ENCODE data around the gene SPAG9. TPM values are rescaled to one million over a fixed set of nuclear protein-coding genes. Genes with fewer than 3 reads are reported as not detected.

Gene SPAG9
- total and polyA plus RNA-seq, 2 donors (not counting 1 experiment from before 2014, with no cell fraction given) = 8.6 to 64.1 TPM

- Histone ChIP-seq H3K27ac (ENCODE audit: low read length in 2 of 2) (no peak overlapping the region), H3K9ac (ENCODE audit: low read length) (peak overlapping the region; percentile 60), H3K9me3 (ENCODE audit: control extremely low read depth in 1 of 3, control insufficient read depth in 2 of 3, insufficient read depth in 1 of 3, low read length in 2 of 3) (no peaks in the 10 kb centered on the region), H3K36me3 (replicated peaks in 1 of 2; ENCODE audit: control extremely low read depth in 1 of 2, control insufficient read depth in 1 of 2, extremely low read depth in 1 of 2, insufficient read depth in 2 of 2, low read length in 1 of 2) (no peaks in the 10 kb centered on the region), H2AFZ (ENCODE audit: insufficient read depth, low read depth, low read length, poor library complexity, severe bottlenecking) (peak overlapping the region; percentile 77), H3K79me2 (ENCODE audit: control insufficient read depth, insufficient read depth, low read length) (no peaks in the 10 kb centered on the region), H4K20me1 (ENCODE audit: control insufficient read depth, insufficient read depth, low read length, poor library complexity, severe bottlenecking) (no peaks in the 10 kb centered on the region), H3K27me3 (replicated peaks in 1 of 4; ENCODE audit: control extremely low read depth in 1 of 4, control insufficient read depth in 3 of 4, insufficient read depth in 4 of 4, low read length in 3 of 4) (peaks cover 0 to 30% (median 10%) of the 10 kb centered on the region in 4 experiments), H3K4me3 (ENCODE audit: control extremely low read depth in 1 of 5, extremely low read depth in 1 of 5, insufficient read depth in 1 of 5, low read depth in 2 of 5, low read length in 4 of 5) (peak overlapping the region; percentile 37 to 76 (median 53)), H3K4me1 (ENCODE audit: control insufficient read depth in 2 of 2, insufficient read depth in 2 of 2, low read length in 2 of 2) (peaks cover 6 to 11% of the 10 kb centered on the region in 2 donors), H3K4me2 (replicated peaks; ENCODE audit: low read depth, low read length, poor library complexity, severe bottlenecking) (peak overlapping the region; percentile 92)
- peaks cover 20% of the 10 kb centered on the region for H3K4me1 Mint-ChIP-seq
- no peaks in the 10 kb centered on the region for H3K9me3 Mint-ChIP-seq (ENCODE audit: insufficient read depth)
- CTCF ChIA-PET = interaction anchor here (0.7 to 1.4 kb wide), 3 partner anchors 78 to 148 kb away, joined by 3 to 4 read pairs (median 3); no protein-coding TSS in a partner anchor
- peak overlapping the region; percentile 79 for H3K27ac Mint-ChIP-seq
- DNase-seq (peak; percentile 62), ATAC-seq (ENCODE audit: low read depth) (peak; percentile 74)
- intact Hi-C loops (cut with micrococcal nuclease) = loop anchor here (2.0 kb wide), 1 partner anchor 65 kb away; the partner anchor contains the start of gene TOB1
- under 1% methylated on average over 62 of the region's 62 CpGs for WGBS (ENCODE audit: insufficient coverage)
- TF ChIP-seq EZH2 (IDR thresholded peaks at IDR 0.05; ENCODE audit: borderline replicate concordance, insufficient read depth, low read depth, low read length, poor library complexity, severe bottlenecking) (no peak), CTCF (IDR thresholded peaks at IDR 0.05) (no peak)
- POLR2A ChIA-PET = interaction anchor here (1.1 to 1.3 kb wide), 2 partner anchors 64 to 65 kb away, joined by 4 read pairs; partner anchors contain the start of gene TOB1
- H3K27me3 Mint-ChIP-seq = peaks cover 20% of the 10 kb centered on the region
- peak overlapping the region; percentile 92 for H3K4me3 Mint-ChIP-seq
These were observed 189.3 kb downstream of the SPAG9 start for GRCh38 chr17:50931144-50931908.

GRCh38 chr17:50928646-50929045 is 192.0 kb downstream of the SPAG9 start:
- WGBS (ENCODE audit: insufficient coverage) = 73% methylated on average over 2 of the region's 4 CpGs
- Histone ChIP-seq H3K4me1 (ENCODE audit: control insufficient read depth in 2 of 2, insufficient read depth in 2 of 2, low read length in 2 of 2) (peaks cover 6 to 11% of the 10 kb centered on the region in 2 donors), H4K20me1 (ENCODE audit: control insufficient read depth, insufficient read depth, low read length, poor library complexity, severe bottlenecking) (no peaks in the 10 kb centered on the region), H3K9ac (ENCODE audit: low read length) (no peak overlapping the region), H2AFZ (ENCODE audit: insufficient read depth, low read depth, low read length, poor library complexity, severe bottlenecking) (no peak overlapping the region), H3K36me3 (replicated peaks in 1 of 2; ENCODE audit: control extremely low read depth in 1 of 2, control insufficient read depth in 1 of 2, extremely low read depth in 1 of 2, insufficient read depth in 2 of 2, low read length in 1 of 2) (no peaks in the 10 kb centered on the region), H3K27me3 (replicated peaks in 1 of 4; ENCODE audit: control extremely low read depth in 1 of 4, control insufficient read depth in 3 of 4, insufficient read depth in 4 of 4, low read length in 3 of 4) (peaks cover 0 to 30% (median 10%) of the 10 kb centered on the region in 4 experiments), H3K9me3 (ENCODE audit: control extremely low read depth in 1 of 3, control insufficient read depth in 2 of 3, insufficient read depth in 1 of 3, low read length in 2 of 3) (no peaks in the 10 kb centered on the region), H3K4me3 (ENCODE audit: control extremely low read depth in 1 of 5, extremely low read depth in 1 of 5, insufficient read depth in 1 of 5, low read depth in 2 of 5, low read length in 4 of 5) (no peak overlapping the region), H3K27ac (ENCODE audit: low read length in 2 of 2) (no peak overlapping the region), H3K79me2 (ENCODE audit: control insufficient read depth, insufficient read depth, low read length) (no peaks in the 10 kb centered on the region), H3K4me2 (replicated peaks; ENCODE audit: low read depth, low read length, poor library complexity, severe bottlenecking) (no peak overlapping the region)
- peak overlapping the region; percentile 7 for H3K4me3 Mint-ChIP-seq
- ChIA-PET POLR2A (no interaction called here), CTCF (interaction anchor here (1.6 kb wide), 1 partner anchor 76 kb away, joined by 4 read pairs; no protein-coding TSS in a partner anchor)
- ATAC-seq (ENCODE audit: low read depth) = no peak
- peaks cover 20% of the 10 kb centered on the region for H3K4me1 Mint-ChIP-seq
- H3K27ac Mint-ChIP-seq = no peak overlapping the region
- H3K9me3 Mint-ChIP-seq (ENCODE audit: insufficient read depth) = no peaks in the 10 kb centered on the region
- H3K27me3 Mint-ChIP-seq = peaks cover 20% of the 10 kb centered on the region
- TF ChIP-seq EZH2 (IDR thresholded peaks at IDR 0.05; ENCODE audit: borderline replicate concordance, insufficient read depth, low read depth, low read length, poor library complexity, severe bottlenecking) (no peak), CTCF (IDR thresholded peaks at IDR 0.05) (no peak)
- intact Hi-C loops (cut with micrococcal nuclease) = no loop called here
- DNase-seq = no peak

Data from B cell (primary cell).